Upper lobe of left lung (tissue), 4 donors: ENCODE data around the gene ANKS3.
A peak's percentile ranks its signal among the peaks of the same experiment; 100 is the strongest.

ENCODE experiments used
- POLR2AphosphoS5 ChIP-seq, 2 donors: sonication (generic); formaldehyde crosslinking; IDR thresholded peaks; one replicate each; pipeline ENCODE4 v1.5.1; 2017; ENCODE audit warnings: antibody characterized with exemption in 2 of 2
- TF ChIP-seq, protein P1 (sequence below), 6 experiments: fragments of 450-650 bp in 4 of 6; fragments of 200-600 bp in 2 of 6; sonication (generic) in 2 of 6; IDR thresholded peaks; one replicate each; pipeline ENCODE4 v1.5.1; 2016 to 2019; ENCODE audit warnings: antibody characterized with exemption in 6 of 6

DNA sequence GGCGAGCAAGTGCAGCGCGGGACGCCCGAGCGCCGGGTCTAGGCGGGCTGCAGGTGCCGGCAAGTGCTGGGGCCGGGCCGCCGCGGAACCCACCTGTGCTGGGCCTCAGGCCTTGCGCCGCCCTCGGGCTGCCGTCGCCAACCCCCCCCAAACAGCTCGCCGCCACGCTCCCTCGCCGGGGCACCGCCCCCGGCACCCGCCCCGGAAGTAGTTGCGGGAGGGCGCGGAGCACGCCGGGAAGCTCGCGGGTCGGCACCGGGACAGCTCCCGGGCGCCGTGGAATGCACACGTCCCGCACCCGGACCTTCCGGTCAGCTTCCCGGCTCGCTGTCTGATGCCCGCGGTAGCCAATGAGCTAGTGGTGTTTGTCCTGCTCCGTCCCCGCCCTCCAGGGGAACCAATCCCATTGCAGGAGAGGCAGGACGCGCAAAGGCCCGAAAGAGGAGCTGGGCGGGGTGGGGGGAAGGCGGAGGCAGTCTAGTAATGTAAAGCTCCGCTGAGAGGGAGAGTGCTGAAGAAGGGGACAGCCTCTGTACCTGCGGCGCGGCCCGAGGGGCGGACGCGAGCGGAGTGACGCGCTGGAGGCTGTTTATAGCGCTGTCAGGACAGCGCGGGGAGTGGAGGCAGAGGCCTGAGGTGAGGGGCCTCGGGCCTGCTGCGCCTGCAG, at the start of gene ANKS3, which contains the start of gene DNAAF8:
- TF ChIP-seq, protein P1, sequence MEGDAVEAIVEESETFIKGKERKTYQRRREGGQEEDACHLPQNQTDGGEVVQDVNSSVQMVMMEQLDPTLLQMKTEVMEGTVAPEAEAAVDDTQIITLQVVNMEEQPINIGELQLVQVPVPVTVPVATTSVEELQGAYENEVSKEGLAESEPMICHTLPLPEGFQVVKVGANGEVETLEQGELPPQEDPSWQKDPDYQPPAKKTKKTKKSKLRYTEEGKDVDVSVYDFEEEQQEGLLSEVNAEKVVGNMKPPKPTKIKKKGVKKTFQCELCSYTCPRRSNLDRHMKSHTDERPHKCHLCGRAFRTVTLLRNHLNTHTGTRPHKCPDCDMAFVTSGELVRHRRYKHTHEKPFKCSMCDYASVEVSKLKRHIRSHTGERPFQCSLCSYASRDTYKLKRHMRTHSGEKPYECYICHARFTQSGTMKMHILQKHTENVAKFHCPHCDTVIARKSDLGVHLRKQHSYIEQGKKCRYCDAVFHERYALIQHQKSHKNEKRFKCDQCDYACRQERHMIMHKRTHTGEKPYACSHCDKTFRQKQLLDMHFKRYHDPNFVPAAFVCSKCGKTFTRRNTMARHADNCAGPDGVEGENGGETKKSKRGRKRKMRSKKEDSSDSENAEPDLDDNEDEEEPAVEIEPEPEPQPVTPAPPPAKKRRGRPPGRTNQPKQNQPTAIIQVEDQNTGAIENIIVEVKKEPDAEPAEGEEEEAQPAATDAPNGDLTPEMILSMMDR (IDR thresholded peaks at IDR 0.05) = peak in 1 of 6 experiments; percentile 28
- TF ChIP-seq POLR2AphosphoS5 (IDR thresholded peaks at IDR 0.05) = peak; percentile 57 to 72
